ENCODE measurements around the gene SH3BP5L. TPM values are rescaled to one million over a fixed set of nuclear protein-coding genes. Genes with fewer than 3 reads are reported as not detected.

The SH3BP5L gene
- total and polyA plus RNA-seq, 2 of the 13 experiments (the other 11 are each of a cell fraction or from before 2014, with no cell fraction given) = 10.3 to 14.9 TPM

DNA sequence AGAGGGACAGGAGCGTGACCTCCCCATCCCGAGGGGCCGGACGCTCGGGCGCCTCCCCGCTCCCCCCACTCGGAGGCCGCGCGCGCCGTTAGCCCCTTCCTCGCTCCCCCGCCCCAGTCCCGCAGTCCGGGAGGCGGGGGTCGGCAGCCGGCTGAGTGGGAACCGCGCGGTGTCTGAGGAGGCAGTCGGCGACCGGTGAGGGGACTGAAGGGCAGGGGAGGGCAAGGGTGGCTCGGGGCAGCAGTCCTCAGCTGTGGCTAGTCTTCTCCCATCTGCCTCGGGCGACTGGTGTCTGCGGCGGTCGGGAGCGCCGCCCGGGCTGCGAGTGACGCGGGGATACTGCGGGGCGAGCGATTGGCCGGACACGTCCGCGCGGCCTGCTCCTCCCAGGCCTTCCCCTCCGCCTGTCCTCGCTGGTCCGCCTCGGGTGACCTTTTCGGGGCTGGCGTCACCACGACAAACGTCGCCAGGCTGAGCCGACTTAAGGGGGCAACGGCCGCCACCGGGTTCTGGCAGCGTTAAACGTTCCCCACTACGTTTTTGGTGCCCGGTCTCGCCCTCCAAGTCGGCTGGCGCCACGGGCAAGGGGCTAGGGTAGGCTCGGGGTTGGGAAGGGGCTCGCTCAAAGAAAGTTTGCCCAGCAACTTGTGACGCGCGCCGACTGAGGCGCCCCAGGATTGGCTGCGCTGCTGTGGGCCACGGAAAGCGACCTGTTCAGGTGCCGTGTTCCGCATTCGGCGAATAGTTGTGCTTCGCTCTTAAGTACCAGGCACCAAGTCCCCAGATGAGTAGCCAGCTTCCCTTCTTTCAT is 12.8 kb upstream of the SH3BP5L start (continued):
- no peak for TF ChIP-seq IRF2 (CRISPR knock-in tag; IDR thresholded peaks at IDR 0.05)
- TF ChIP-seq CBX1 (IDR thresholded peaks at IDR 0.05; ENCODE audit: low read depth) = no peak
- TF ChIP-seq CEBPB (IDR thresholded peaks at IDR 0.05; ENCODE audit: borderline replicate concordance, low read depth, low read length) = no peak
- TF ChIP-seq ZNF263 (CRISPR knock-in tag; IDR thresholded peaks at IDR 0.05) = peak; percentile 35; the same call in 1 of the 2 replicates
- peak; percentile 15; the same call in 1 of the 2 replicates for TF ChIP-seq FOSL2 (CRISPR knock-in tag; IDR thresholded peaks at IDR 0.05)
- peak; percentile 46 for TF ChIP-seq HNRNPLL (IDR thresholded peaks at IDR 0.05; ENCODE audit: low read depth, low read length, poor library complexity, severe bottlenecking)
- no peak for TF ChIP-seq SYNCRIP (IDR thresholded peaks at IDR 0.05; ENCODE audit: insufficient read depth, low read depth, low read length)
- peak; percentile 63; the same call in 1 of the 2 replicates for TF ChIP-seq ZC3H13 (CRISPR knock-in tag; IDR thresholded peaks at IDR 0.05)
- TF ChIP-seq NCOA2 (CRISPR knock-in tag; IDR thresholded peaks at IDR 0.05) = peak; percentile 37; the same call in 1 of the 2 replicates
- TF ChIP-seq ZNF569 (CRISPR knock-in tag; IDR thresholded peaks at IDR 0.05; ENCODE audit: borderline replicate concordance) = no peak
- TF ChIP-seq MYC (CRISPR knock-in tag; IDR thresholded peaks at IDR 0.05; ENCODE audit: borderline replicate concordance) = peak; percentile 71; the same call in 1 of the 2 replicates
- TF ChIP-seq, protein P1, sequence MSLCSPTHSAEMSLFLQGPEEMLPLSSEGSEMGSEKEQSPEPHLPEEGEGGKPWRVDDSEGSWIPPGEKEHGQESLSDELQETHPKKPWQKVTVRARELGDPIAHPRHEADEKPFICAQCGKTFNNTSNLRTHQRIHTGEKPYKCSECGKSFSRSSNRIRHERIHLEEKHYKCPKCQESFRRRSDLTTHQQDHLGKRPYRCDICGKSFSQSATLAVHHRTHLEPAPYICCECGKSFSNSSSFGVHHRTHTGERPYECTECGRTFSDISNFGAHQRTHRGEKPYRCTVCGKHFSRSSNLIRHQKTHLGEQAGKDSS (CRISPR knock-in tag; IDR thresholded peaks at IDR 0.05; ENCODE audit: borderline replicate concordance, low read depth) = no peak
- TF ChIP-seq, protein P2, sequence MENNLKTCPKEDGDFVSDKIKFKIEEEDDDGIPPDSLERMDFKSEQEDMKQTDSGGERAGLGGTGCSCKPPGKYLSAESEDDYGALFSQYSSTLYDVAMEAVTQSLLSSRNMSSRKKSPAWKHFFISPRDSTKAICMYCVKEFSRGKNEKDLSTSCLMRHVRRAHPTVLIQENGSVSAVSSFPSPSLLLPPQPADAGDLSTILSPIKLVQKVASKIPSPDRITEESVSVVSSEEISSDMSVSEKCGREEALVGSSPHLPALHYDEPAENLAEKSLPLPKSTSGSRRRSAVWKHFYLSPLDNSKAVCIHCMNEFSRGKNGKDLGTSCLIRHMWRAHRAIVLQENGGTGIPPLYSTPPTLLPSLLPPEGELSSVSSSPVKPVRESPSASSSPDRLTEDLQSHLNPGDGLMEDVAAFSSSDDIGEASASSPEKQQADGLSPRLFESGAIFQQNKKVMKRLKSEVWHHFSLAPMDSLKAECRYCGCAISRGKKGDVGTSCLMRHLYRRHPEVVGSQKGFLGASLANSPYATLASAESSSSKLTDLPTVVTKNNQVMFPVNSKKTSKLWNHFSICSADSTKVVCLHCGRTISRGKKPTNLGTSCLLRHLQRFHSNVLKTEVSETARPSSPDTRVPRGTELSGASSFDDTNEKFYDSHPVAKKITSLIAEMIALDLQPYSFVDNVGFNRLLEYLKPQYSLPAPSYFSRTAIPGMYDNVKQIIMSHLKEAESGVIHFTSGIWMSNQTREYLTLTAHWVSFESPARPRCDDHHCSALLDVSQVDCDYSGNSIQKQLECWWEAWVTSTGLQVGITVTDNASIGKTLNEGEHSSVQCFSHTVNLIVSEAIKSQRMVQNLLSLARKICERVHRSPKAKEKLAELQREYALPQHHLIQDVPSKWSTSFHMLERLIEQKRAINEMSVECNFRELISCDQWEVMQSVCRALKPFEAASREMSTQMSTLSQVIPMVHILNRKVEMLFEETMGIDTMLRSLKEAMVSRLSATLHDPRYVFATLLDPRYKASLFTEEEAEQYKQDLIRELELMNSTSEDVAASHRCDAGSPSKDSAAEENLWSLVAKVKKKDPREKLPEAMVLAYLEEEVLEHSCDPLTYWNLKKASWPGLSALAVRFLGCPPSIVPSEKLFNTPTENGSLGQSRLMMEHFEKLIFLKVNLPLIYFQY (CRISPR knock-in tag; IDR thresholded peaks at IDR 0.05; ENCODE audit: borderline replicate concordance) = peak; percentile 4; the same call in 1 of the 2 replicates
- TF ChIP-seq, protein P3, sequence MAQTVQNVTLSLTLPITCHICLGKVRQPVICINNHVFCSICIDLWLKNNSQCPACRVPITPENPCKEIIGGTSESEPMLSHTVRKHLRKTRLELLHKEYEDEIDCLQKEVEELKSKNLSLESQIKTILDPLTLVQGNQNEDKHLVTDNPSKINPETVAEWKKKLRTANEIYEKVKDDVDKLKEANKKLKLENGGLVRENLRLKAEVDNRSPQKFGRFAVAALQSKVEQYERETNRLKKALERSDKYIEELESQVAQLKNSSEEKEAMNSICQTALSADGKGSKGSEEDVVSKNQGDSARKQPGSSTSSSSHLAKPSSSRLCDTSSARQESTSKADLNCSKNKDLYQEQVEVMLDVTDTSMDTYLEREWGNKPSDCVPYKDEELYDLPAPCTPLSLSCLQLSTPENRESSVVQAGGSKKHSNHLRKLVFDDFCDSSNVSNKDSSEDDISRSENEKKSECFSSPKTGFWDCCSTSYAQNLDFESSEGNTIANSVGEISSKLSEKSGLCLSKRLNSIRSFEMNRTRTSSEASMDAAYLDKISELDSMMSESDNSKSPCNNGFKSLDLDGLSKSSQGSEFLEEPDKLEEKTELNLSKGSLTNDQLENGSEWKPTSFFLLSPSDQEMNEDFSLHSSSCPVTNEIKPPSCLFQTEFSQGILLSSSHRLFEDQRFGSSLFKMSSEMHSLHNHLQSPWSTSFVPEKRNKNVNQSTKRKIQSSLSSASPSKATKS (CRISPR knock-in tag; IDR thresholded peaks at IDR 0.05) = no peak; the same call in 1 of the 2 replicates
- TF ChIP-seq, protein P4, sequence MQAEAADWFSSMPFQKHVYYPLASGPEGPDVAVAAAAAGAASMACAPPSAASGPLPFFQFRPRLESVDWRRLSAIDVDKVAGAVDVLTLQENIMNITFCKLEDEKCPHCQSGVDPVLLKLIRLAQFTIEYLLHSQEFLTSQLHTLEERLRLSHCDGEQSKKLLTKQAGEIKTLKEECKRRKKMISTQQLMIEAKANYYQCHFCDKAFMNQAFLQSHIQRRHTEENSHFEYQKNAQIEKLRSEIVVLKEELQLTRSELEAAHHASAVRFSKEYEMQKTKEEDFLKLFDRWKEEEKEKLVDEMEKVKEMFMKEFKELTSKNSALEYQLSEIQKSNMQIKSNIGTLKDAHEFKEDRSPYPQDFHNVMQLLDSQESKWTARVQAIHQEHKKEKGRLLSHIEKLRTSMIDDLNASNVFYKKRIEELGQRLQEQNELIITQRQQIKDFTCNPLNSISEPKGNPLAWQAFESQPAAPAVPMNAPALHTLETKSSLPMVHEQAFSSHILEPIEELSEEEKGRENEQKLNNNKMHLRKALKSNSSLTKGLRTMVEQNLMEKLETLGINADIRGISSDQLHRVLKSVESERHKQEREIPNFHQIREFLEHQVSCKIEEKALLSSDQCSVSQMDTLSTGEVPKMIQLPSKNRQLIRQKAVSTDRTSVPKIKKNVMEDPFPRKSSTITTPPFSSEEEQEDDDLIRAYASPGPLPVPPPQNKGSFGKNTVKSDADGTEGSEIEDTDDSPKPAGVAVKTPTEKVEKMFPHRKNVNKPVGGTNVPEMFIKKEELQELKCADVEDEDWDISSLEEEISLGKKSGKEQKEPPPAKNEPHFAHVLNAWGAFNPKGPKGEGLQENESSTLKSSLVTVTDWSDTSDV (CRISPR knock-in tag; IDR thresholded peaks at IDR 0.05) = no peak
- TF ChIP-seq MAFG (CRISPR knock-in tag; IDR thresholded peaks at IDR 0.05) = no peak
- TF ChIP-seq MTF1 (CRISPR knock-in tag; IDR thresholded peaks at IDR 0.05) = no peak
- no peak for TF ChIP-seq RBM22 (optimal IDR thresholded peaks at IDR 0.05; ENCODE audit: low read length)
- peak; percentile 25; the same call in 1 of the 2 replicates for TF ChIP-seq BORCS8-MEF2B (CRISPR knock-in tag; IDR thresholded peaks at IDR 0.05)
- TF ChIP-seq ZNF850 (CRISPR knock-in tag; conservative IDR thresholded peaks at IDR 0.05) = no peak
